KMS-11 (cell line): ENCODE measurements around the gene TYMP.

Experiments used
- H2AFZ ChIP-seq: fragments of 200-600 bp; sonication (generic); 2 replicates; pipeline ENCODE4 v1.6.1; 2016; ENCODE audit warnings: antibody characterized with exemption, mixed run types, low read depth
- H3K27ac ChIP-seq: fragments of 200-600 bp; sonication (generic); 2 replicates; pipeline ENCODE4 v1.6.1; 2016; ENCODE audit warnings: mild to moderate bottlenecking, mixed run types
- H3K27me3 ChIP-seq: fragments of 200-600 bp; sonication (generic); 2 replicates; pipeline ENCODE4 v1.6.1; 2017; ENCODE audit warnings: mild to moderate bottlenecking, low read depth, mixed run types, moderate library complexity; ENCODE audit not compliant: insufficient read depth
- H3K36me3 ChIP-seq: fragments of 200-600 bp; sonication (generic); 2 replicates; pipeline ENCODE4 v1.6.1; 2017; ENCODE audit warnings: mild to moderate bottlenecking, mixed run types; ENCODE audit not compliant: insufficient read depth
- H3K4me1 ChIP-seq: fragments of 200-600 bp; sonication (generic); 2 replicates; pipeline ENCODE4 v1.6.1; 2016; ENCODE audit warnings: mild to moderate bottlenecking, low read depth, mixed run types; ENCODE audit not compliant: poor library complexity, severe bottlenecking
- H3K4me2 ChIP-seq: fragments of 200-600 bp; sonication (generic); 2 replicates; pipeline ENCODE4 v1.7.0; 2016; ENCODE audit warnings: mild to moderate bottlenecking, mixed run types
- H3K4me3 ChIP-seq: fragments of 200-600 bp; sonication (generic); IDR thresholded peaks from 2 replicates; pipeline ENCODE4 v1.6.1; 2017; ENCODE audit warnings: low read depth, low read length, mixed read lengths; ENCODE audit not compliant: insufficient read depth
- H3K79me2 ChIP-seq: fragments of 200-600 bp; sonication (generic); 2 replicates; pipeline ENCODE4 v1.6.1; 2016; ENCODE audit warnings: low read depth, mixed run types; ENCODE audit not compliant: insufficient read depth
- H3K9ac ChIP-seq: fragments of 200-600 bp; sonication (generic); 2 replicates; pipeline ENCODE4 v1.6.1; 2016; ENCODE audit warnings: mild to moderate bottlenecking, mixed run types
- H4K20me1 ChIP-seq: fragments of 200-600 bp; sonication (generic); 2 replicates; pipeline ENCODE4 v1.6.1; 2016; ENCODE audit warnings: mild to moderate bottlenecking, mixed run types; ENCODE audit not compliant: insufficient read depth
- TF ChIP-seq, protein P1 (sequence below): fragments of 200-600 bp; sonication (generic); conservative IDR thresholded peaks from 2 replicates; pipeline ENCODE4 v1.6.1; 2017; ENCODE audit warnings: low read depth, mild to moderate bottlenecking, antibody characterized with exemption, low read length, moderate library complexity, mixed read lengths

TYMP gene

DNA sequence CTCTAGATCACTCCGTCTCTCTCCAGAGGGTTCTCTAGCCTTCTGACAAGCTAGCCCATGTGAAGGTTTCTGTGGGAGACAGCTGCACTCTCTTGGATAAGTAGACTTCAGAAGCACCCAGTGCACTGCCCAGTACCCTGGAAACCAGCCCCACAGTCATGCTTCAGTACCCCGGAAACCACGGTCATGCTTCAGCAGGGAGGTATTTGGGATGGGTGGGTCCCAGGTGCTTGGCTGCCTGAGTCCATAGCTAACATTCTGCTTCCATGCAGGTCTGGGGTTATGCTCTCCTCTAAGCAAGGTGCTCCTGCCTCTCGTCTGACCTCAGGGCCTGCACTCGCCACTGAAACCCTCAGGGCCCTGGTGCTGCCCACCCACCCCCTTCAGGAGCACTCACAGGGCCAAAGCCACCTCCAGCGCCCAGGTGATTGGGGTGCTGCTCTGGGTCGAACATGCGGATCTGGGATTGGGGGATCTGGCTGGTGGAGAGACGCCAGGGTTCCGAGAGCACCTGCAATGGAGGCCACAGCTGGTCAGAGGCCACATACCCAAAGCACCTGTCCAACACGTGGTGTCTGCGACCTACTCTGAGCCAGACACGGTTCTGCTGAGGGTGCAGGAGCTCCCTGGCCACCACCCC is 40.2 kb upstream of the TYMP start:
- no peak overlapping the region for H3K9ac ChIP-seq
- no peaks in the 10 kb centered on the region for H3K79me2 ChIP-seq
- no peak overlapping the region for H3K27ac ChIP-seq
- TF ChIP-seq, protein P1, sequence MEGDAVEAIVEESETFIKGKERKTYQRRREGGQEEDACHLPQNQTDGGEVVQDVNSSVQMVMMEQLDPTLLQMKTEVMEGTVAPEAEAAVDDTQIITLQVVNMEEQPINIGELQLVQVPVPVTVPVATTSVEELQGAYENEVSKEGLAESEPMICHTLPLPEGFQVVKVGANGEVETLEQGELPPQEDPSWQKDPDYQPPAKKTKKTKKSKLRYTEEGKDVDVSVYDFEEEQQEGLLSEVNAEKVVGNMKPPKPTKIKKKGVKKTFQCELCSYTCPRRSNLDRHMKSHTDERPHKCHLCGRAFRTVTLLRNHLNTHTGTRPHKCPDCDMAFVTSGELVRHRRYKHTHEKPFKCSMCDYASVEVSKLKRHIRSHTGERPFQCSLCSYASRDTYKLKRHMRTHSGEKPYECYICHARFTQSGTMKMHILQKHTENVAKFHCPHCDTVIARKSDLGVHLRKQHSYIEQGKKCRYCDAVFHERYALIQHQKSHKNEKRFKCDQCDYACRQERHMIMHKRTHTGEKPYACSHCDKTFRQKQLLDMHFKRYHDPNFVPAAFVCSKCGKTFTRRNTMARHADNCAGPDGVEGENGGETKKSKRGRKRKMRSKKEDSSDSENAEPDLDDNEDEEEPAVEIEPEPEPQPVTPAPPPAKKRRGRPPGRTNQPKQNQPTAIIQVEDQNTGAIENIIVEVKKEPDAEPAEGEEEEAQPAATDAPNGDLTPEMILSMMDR = no peak
- no peaks in the 10 kb centered on the region for H3K36me3 ChIP-seq
- no peaks in the 10 kb centered on the region for H4K20me1 ChIP-seq
- no peak overlapping the region for H3K4me2 ChIP-seq
- H3K4me3 ChIP-seq = no peak overlapping the region
- no peaks in the 10 kb centered on the region for H3K4me1 ChIP-seq
- no peak overlapping the region for H2AFZ ChIP-seq
- H3K27me3 ChIP-seq = no peaks in the 10 kb centered on the region

DNA sequence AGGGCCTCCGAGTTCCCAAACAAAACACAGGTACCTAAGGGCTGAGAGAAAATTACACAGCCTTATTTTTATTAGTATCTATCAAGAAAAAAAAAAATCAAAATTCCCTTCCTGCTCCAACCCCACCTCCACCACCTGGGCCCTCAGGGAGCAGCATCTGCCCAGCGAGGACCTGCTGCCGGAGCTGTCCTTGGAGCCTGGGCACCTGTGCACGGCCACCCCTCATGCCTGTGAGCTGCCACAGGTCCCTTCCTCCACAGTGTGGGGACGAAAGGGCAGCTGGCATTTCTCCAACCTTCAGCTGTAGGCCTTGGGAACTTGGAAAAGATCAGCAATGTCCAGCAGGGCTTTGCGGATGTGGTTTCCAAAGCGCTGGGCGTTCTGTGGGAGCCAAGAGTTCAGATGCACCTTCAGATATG is 39.2 kb upstream of the TYMP start:
- no peaks in the 10 kb centered on the region for H4K20me1 ChIP-seq
- H2AFZ ChIP-seq = no peak overlapping the region
- no peaks in the 10 kb centered on the region for H3K27me3 ChIP-seq
- H3K4me1 ChIP-seq = no peaks in the 10 kb centered on the region
- no peak overlapping the region for H3K27ac ChIP-seq
- H3K4me3 ChIP-seq = no peak overlapping the region
- no peak overlapping the region for H3K9ac ChIP-seq
- no peaks in the 10 kb centered on the region for H3K36me3 ChIP-seq
- TF ChIP-seq, protein P1 = no peak
- H3K79me2 ChIP-seq = no peaks in the 10 kb centered on the region
- no peak overlapping the region for H3K4me2 ChIP-seq

DNA sequence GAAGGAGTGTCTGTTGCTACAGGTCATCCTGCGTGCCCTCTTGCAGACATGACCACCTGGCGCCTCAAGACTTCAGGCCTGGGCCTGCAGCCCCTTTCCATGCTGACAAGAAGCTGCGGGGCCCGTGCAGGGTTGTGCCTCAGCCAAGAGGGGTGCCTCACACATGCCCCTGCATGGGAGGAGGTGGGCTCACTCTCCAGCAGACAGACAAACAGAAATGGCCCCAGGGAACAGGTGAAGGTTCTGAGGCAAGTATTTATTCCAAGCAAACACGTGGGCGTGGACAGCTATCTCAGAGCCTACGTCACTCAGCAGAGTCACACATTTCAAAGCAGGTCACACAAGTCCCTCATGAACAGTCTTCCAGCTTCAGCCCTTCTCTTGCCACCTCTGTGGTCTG is 38.8 kb upstream of the TYMP start:
- Histone ChIP-seq H3K27ac (no peak overlapping the region), H3K4me2 (no peak overlapping the region), H4K20me1 (no peaks in the 10 kb centered on the region), H3K79me2 (no peaks in the 10 kb centered on the region), H2AFZ (no peak overlapping the region), H3K27me3 (no peaks in the 10 kb centered on the region), H3K4me3 (no peak overlapping the region), H3K4me1 (peaks cover 3% of the 10 kb centered on the region), H3K9ac (no peak overlapping the region), H3K36me3 (no peaks in the 10 kb centered on the region)
- TF ChIP-seq, protein P1 = no peak

DNA sequence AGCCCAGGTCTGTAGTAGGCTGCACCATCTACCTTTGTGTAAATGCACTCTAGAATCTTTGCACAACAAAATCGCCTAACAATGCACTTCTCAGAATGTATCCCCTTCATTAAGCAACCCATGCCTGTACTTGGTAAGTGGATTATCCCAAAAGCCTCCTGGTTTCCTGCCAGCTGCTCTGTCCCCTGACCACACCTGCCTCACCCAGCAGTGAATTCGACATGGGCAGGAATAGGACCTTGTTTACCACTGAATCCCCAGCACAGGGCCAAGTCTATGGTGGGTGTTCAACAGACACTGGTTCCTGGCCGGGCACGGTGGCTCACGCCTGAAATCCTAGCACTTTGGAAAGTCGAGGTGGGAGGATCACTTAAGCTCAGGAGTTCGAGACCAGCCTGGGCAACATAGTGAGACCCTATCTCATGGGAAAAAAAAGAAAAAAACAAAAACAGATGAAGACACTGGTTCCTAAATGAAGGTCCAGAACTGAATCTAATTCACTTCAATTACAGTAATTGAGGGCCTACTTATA is 38.0 kb upstream of the TYMP start:
- no peak overlapping the region for H3K9ac ChIP-seq
- no peak overlapping the region for H2AFZ ChIP-seq
- no peaks in the 10 kb centered on the region for H4K20me1 ChIP-seq
- TF ChIP-seq, protein P1 = no peak
- H3K27me3 ChIP-seq = no peaks in the 10 kb centered on the region
- H3K36me3 ChIP-seq = no peaks in the 10 kb centered on the region
- H3K4me2 ChIP-seq = no peak overlapping the region
- no peak overlapping the region for H3K4me3 ChIP-seq
- H3K27ac ChIP-seq = no peak overlapping the region
- peaks cover 6% of the 10 kb centered on the region for H3K4me1 ChIP-seq
- H3K79me2 ChIP-seq = no peaks in the 10 kb centered on the region
